Keratinocyte (primary cell): ENCODE results near the gene LTF. TPM values are rescaled to one million over a fixed set of nuclear protein-coding genes. Genes with fewer than 3 reads are reported as not detected.

Experiments used
- DNase-seq: peaks from one replicate; pipeline ENCODE4 v3.0.0-alpha.2; 2011; ENCODE audit warnings: low read depth, missing footprints, low spot score
- FAIRE-seq: peaks from 2 replicates; lab custom pipeline; 2011; peaks lifted over from hg19 to GRCh38; lab: Jason Lieb, UNC
- H2AFZ ChIP-seq: 2 replicates; pipeline ENCODE4 v1.6.0; 2012; ENCODE audit warnings: low read length, control low read depth, inconsistent platforms; ENCODE audit not compliant: control insufficient read depth
- H3K27ac ChIP-seq: 2 replicates; pipeline ENCODE4 v1.5.1; 2011; ENCODE audit warnings: low read length; ENCODE audit not compliant: control insufficient read depth, insufficient read depth
- H3K27me3 ChIP-seq: 3 replicates; pipeline ENCODE4 v1.6.0; 2011; ENCODE audit warnings: low read length; ENCODE audit not compliant: control insufficient read depth, insufficient read depth; ENCODE audit errors: extremely low read depth
- H3K36me3 ChIP-seq, 2 experiments: 2 replicates in 1 of 2; 3 replicates in 1 of 2; pipeline ENCODE4 v1.5.1; 2011; ENCODE audit warnings: low read length in 2 of 2, mild to moderate bottlenecking in 1 of 2; ENCODE audit not compliant: control insufficient read depth in 2 of 2, insufficient read depth in 2 of 2; ENCODE audit errors: extremely low read depth in 1 of 2
- H3K4me1 ChIP-seq: 3 replicates; pipeline ENCODE4 v1.5.1; 2011; ENCODE audit warnings: low read length; ENCODE audit not compliant: control insufficient read depth, insufficient read depth; ENCODE audit errors: extremely low read depth
- H3K4me2 ChIP-seq: 3 replicates; pipeline ENCODE4 v1.6.0; 2011; ENCODE audit warnings: low read depth, low read length; ENCODE audit not compliant: control insufficient read depth, insufficient read depth; ENCODE audit errors: extremely low read depth
- H3K4me3 ChIP-seq, 3 experiments: fragments of 200-600 bp in 1 of 3; sonication (generic) in 1 of 3; 2 replicates in 2 of 3; 3 replicates in 1 of 3; pipeline ENCODE4 v1.5.1; 2011 to 2016; ENCODE audit warnings: low read length in 3 of 3, mild to moderate bottlenecking in 3 of 3, control low read depth in 2 of 3, inconsistent platforms in 1 of 3, low read depth in 1 of 3, mixed read lengths in 1 of 3, mixed run types in 1 of 3, moderate library complexity in 1 of 3; ENCODE audit not compliant: control insufficient read depth in 2 of 3, insufficient read depth in 2 of 3; ENCODE audit errors: extremely low read depth in 1 of 3
- H3K79me2 ChIP-seq: 2 replicates; pipeline ENCODE4 v1.6.0; 2012; ENCODE audit warnings: low read length; ENCODE audit not compliant: control insufficient read depth, insufficient read depth
- H3K9ac ChIP-seq: 3 replicates; pipeline ENCODE4 v1.6.0; 2011; ENCODE audit warnings: low read length; ENCODE audit not compliant: control insufficient read depth, insufficient read depth; ENCODE audit errors: extremely low read depth
- H3K9me1 ChIP-seq: 3 replicates; pipeline ENCODE4 v1.6.0; 2011; ENCODE audit warnings: low read length; ENCODE audit not compliant: control insufficient read depth, insufficient read depth; ENCODE audit errors: extremely low read depth
- H3K9me3 ChIP-seq: 2 replicates; pipeline ENCODE4 v1.5.1; 2012; ENCODE audit warnings: low read depth, low read length; ENCODE audit not compliant: control insufficient read depth
- H4K20me1 ChIP-seq: 3 replicates; pipeline ENCODE4 v1.6.0; 2011; ENCODE audit warnings: low read length; ENCODE audit not compliant: control insufficient read depth, insufficient read depth; ENCODE audit errors: extremely low read depth
- EZH2 ChIP-seq: IDR thresholded peaks from one replicate; pipeline ENCODE4 v1.6.1; 2012; ENCODE audit warnings: inconsistent platforms, mild to moderate bottlenecking, low read length, moderate library complexity
- dilution Hi-C: fragments of 300-500 bp; cut with MboI; formaldehyde crosslinking; loops from one replicate; pipeline ENCODE4 v1.7.0; 2020; ENCODE audit warnings: low sequenced_read_pairs; ENCODE audit not compliant: extremely low pct_ligation_motif_present
- polyA plus RNA-seq, 5 experiments: library from polyadenylated mRNA; depleted of rRNA in 3 of 5; stranded (reverse) in 3 of 5; stranded (forward) in 1 of 5; unstranded in 1 of 5; fragments of >200 nt; gene quantifications; 1 replicate in 1 of 5; 2 replicates in 3 of 5; 3 replicates in 1 of 5; pipeline versions ENCODE4 v1.2.1 to v1.2.3, GENCODE V29; 2011 to 2012; ENCODE audit warnings: missing spikeins in 2 of 5, low read depth in 1 of 5, low replicate concordance in 1 of 5
- TF ChIP-seq, protein P1 (sequence below), 3 experiments: IDR thresholded peaks in 1 of 3; conservative IDR thresholded peaks in 1 of 3; optimal IDR thresholded peaks in 1 of 3; 2 replicates in 2 of 3; 3 replicates in 1 of 3; pipeline versions ENCODE3 to v1.5.1; 2011; ENCODE audit warnings: low read length in 3 of 3, mild to moderate bottlenecking in 3 of 3, moderate library complexity in 2 of 3, control low read depth in 1 of 3, inconsistent platforms in 1 of 3; ENCODE audit not compliant: insufficient read depth in 2 of 3; ENCODE audit errors: extremely low read depth in 1 of 3

Gene LTF
- polyA plus RNA-seq, 1 donor (not counting 4 experiments of a cell fraction or from before 2014, with no cell fraction given) = not detected

DNA sequence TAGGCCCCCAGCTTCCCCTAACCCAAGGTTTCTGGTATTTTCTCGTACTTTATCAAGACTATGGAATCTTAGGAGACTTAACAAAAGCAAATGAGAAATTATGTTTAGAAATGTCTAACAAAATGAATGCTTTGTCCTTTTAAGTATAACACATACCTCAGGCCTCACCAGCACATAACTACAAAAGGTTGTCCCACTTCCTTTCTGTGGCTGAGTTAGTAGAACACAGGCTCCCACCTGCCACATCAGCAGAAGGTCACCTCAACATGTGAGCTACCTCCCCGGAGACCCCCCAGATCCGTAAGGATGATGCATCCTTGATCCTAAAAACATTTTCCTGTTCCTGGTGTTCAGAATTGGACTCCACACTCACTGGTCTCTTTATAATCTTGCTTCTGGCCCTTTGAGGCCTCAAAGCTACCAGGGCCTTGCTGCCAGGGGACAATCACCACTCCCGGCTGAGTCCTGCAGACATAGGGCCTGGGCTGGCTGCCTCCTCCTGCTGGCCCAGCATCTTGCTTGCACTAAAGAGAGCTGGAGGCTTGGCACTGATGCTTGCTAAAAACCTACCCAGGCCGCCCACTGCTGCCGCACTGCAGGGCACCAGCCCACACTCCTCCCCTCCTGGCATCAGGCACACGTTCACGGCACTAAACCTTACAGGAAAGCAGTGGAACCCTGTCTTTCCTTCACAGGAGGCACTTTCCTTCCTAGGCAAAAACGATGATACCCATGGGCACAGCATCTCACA is 54.8 kb downstream of the LTF start:
- FAIRE-seq (no peak), DNase-seq (no peak)
- Histone ChIP-seq H3K27ac (no peak overlapping the region), H3K9me1 (no peaks in the 10 kb centered on the region), H3K36me3 (no peaks in the 10 kb centered on the region), H3K4me2 (no peak overlapping the region), H4K20me1 (no peaks in the 10 kb centered on the region), H3K4me3 (no peak overlapping the region), H3K9ac (no peak overlapping the region), H3K27me3 (no peaks in the 10 kb centered on the region), H2AFZ (no peak overlapping the region), H3K9me3 (no peaks in the 10 kb centered on the region), H3K4me1 (no peaks in the 10 kb centered on the region), H3K79me2 (no peaks in the 10 kb centered on the region)
- dilution Hi-C loops = no loop called here
- no peak for TF ChIP-seq EZH2
- TF ChIP-seq, protein P1, sequence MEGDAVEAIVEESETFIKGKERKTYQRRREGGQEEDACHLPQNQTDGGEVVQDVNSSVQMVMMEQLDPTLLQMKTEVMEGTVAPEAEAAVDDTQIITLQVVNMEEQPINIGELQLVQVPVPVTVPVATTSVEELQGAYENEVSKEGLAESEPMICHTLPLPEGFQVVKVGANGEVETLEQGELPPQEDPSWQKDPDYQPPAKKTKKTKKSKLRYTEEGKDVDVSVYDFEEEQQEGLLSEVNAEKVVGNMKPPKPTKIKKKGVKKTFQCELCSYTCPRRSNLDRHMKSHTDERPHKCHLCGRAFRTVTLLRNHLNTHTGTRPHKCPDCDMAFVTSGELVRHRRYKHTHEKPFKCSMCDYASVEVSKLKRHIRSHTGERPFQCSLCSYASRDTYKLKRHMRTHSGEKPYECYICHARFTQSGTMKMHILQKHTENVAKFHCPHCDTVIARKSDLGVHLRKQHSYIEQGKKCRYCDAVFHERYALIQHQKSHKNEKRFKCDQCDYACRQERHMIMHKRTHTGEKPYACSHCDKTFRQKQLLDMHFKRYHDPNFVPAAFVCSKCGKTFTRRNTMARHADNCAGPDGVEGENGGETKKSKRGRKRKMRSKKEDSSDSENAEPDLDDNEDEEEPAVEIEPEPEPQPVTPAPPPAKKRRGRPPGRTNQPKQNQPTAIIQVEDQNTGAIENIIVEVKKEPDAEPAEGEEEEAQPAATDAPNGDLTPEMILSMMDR (optimal IDR thresholded peaks at IDR 0.05 in 1 of 3, IDR thresholded peaks at IDR 0.05 in 1 of 3, conservative IDR thresholded peaks at IDR 0.05 in 1 of 3; ENCODE audit: extremely low read depth in 1 of 3, insufficient read depth in 2 of 3, low read length in 3 of 3) = no peak

DNA sequence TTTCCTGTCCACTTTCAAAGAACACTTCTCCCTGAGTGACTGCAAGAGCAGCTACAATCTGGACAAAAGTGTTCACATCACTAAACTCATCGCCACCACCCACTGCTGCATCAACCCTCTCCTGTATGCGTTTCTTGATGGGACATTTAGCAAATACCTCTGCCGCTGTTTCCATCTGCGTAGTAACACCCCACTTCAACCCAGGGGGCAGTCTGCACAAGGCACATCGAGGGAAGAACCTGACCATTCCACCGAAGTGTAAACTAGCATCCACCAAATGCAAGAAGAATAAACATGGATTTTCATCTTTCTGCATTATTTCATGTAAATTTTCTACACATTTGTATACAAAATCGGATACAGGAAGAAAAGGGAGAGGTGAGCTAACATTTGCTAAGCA is 55.9 kb downstream of the LTF start:
- dilution Hi-C loops = no loop called here
- no peak for DNase-seq
- no peaks in the 10 kb centered on the region for H3K79me2 ChIP-seq
- H4K20me1 ChIP-seq = no peaks in the 10 kb centered on the region
- no peak for FAIRE-seq
- H3K4me3 ChIP-seq = no peak overlapping the region
- H3K4me1 ChIP-seq = no peaks in the 10 kb centered on the region
- H3K27me3 ChIP-seq = no peaks in the 10 kb centered on the region
- no peaks in the 10 kb centered on the region for H3K9me1 ChIP-seq
- no peak overlapping the region for H3K9ac ChIP-seq
- no peak overlapping the region for H2AFZ ChIP-seq
- no peak for TF ChIP-seq EZH2
- TF ChIP-seq, protein P1 (optimal IDR thresholded peaks at IDR 0.05 in 1 of 3, IDR thresholded peaks at IDR 0.05 in 1 of 3, conservative IDR thresholded peaks at IDR 0.05 in 1 of 3; ENCODE audit: extremely low read depth in 1 of 3, insufficient read depth in 2 of 3, low read length in 3 of 3) = no peak
- no peaks in the 10 kb centered on the region for H3K36me3 ChIP-seq
- H3K4me2 ChIP-seq = no peak overlapping the region
- no peaks in the 10 kb centered on the region for H3K9me3 ChIP-seq
- no peak overlapping the region for H3K27ac ChIP-seq
